Measurements from ENCODE around the gene TRHDE.
A peak's percentile ranks its signal among the peaks of the same experiment; 100 is the strongest.

TRHDE gene

DNA sequence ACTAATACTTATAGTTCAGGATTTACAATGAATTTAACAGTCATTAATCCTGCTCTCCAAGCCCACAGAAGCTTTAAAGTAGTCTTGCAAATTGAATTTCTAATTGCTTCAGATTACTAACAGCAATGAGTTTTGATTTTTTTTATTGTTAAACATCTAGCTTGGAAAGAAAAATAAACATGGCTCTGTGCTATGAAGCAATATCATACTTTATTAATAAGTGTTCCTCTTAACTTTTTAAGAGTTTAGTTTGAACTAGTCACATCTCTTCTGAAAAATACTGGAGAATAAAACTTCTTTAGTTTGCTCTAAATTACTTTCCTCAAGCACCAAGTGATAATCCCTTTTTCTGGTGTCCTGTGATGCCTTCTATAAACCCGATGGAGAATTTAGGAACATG lies 250.2 kb downstream of the TRHDE start:
- DNase-seq = no peak

- no peak for DNase-seq
These were observed 251.6 kb downstream of the TRHDE start for GRCh38 chr12:72523754-72524153.

- DNase-seq = no peak
These were observed 263.2 kb downstream of the TRHDE start for GRCh38 chr12:72535212-72535990.

GRCh38 chr12:72540811-72541210 lies 268.6 kb downstream of the TRHDE start:
- no peak for DNase-seq

- DNase-seq = no peak
These were observed 271.8 kb downstream of the TRHDE start for GRCh38 chr12:72543777-72544467.

DNA sequence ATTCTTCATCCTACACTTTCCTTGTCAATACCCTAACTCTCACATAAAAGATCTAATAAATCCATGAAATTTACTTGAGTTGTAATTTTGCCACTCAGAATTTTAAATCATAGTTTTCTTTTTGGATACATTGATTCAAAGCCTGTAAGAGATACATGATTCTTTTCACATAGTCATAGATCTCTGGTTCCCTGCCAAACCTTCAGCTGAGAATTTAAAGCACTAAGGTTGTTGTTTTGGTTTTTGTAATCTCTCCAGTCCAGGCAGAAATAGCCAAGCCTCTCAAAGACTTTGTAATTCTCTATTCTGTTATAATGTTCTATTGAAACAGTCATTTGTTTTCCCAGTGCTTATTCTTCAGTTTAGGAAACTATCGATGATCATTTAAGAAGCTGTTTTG lies 273.9 kb downstream of the TRHDE start:
- no peak for DNase-seq

- no peak for DNase-seq
These were observed 275.4 kb downstream of the TRHDE start for GRCh38 chr12:72547573-72547972.

- no peak for DNase-seq
These were observed 277.0 kb downstream of the TRHDE start for GRCh38 chr12:72549184-72549583.

DNA sequence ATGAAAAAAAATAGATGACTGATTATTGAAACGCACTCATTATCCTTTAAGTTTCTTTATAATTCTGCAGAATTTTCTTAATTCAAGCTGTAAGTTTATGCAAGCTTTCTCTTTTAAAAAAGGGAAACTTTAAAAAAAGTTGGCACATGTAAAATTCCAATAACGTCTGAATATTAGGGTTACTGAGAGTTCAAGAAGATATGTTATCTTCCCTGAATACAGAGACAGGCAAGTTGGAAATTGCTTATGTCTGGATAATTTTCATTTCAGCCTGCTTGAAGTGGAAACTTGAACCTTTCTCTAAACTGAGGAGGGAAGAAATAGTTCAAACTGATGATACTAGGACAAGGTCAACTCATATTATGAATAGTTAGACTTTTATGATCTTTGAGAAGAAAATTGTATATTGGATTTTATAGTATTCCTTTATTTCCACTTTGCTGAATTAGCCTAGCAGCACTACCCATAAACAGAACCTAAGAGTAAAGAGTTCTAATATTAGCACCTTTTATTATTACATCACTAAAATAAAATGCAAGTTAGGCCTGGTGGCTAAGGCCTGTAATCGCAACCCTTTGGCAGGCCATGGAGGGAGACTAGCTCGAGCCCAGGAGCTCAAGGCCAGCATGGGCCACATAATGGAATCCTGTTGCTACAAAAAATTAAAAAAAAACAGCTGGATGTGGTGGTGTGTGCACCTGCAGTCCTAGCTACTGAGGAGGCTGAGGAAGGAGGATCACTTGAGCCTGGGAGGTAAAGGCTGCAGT lies 288.0 kb downstream of the TRHDE start:
- no peak for DNase-seq

GRCh38 chr12:72570601-72571000 lies 298.4 kb downstream of the TRHDE start:
- DNase-seq = peak; percentile 34

DNA sequence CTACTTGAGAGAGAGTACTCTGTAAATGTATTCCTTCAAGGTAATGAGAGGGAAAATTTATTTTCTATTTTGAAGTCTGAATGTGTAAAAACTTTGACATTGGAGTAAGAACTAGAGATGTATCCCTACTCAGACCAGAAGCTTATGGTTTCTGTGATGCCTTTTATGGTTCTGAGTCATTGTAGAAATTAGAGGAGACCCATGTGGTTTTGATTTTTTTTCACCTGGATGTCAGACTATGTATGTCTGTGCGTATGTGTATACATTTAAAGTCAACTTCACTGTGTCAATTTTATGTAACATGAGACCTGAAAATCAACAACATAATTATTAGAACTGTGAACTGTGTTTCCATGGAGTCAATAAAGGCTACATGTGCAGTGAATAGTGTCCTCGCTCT lies 302.0 kb downstream of the TRHDE start:
- no peak for DNase-seq

- DNase-seq = no peak
These were observed 306.2 kb downstream of the TRHDE start for GRCh38 chr12:72578327-72578726.

DNA sequence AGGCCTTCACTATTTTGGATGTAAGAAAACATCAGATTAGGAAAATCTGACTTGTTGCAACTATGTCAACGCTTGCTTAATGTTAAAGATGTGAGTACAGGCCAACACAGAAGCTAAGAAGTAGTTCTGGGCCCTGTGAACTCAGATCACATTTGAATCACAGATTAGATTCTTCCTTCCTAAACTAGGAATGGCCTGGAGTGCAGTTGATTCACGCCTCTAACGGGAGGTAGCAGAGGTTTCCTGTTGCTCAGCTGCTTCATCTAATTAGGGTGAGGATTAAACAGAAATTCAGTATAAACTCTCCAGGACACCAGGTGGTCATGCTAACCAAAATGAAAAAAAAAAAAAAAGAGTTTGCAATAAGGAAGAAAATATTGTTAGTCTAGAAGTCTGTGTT lies 314.3 kb downstream of the TRHDE start:
- no peak for DNase-seq

- DNase-seq = no peak
These were observed 330.4 kb downstream of the TRHDE start for GRCh38 chr12:72602581-72602980.

DNA sequence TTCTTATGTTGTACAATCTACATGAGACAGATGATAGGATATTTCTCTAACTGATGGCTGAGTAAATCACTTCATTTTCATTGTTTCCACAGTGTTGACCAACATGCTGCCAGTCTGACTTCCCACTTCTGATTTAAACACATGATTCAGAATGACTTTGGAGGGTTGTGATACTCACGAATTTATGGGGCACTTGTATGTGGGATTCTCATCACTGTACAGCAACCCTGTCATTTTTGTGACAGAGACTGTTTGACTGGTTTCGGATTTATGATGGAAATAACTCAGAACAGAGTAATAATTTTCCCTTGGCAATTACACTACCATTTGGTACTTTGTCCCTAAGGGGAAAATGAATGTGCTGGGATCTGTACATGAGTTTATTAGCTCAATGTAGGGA lies 333.8 kb downstream of the TRHDE start:
- no peak for DNase-seq

GRCh38 chr12:72610342-72610741 lies 338.2 kb downstream of the TRHDE start:
- no peak for DNase-seq

GRCh38 chr12:72610854-72611358 lies 338.7 kb downstream of the TRHDE start:
- no peak for DNase-seq

DNA sequence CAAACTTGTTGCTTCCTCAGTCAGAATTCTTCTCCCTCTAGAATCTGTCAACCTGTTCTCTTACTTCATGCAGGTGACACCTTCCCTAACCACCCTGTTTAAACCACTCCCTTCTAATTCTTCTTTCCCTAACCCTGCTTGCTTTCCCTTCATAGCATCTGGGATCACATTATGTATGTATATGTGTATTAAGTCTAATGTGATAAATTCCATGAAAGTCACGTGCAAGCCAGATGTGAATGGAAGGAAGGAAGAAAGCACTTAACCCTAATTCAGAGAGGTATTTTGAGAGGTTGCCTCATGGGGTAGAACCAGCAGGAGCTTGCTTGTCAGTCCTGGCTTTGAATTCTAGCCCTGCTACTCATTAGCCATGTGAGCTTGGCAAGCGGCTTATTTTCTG lies 340.0 kb downstream of the TRHDE start:
- no peak for DNase-seq

- DNase-seq = no peak
These were observed 346.6 kb downstream of the TRHDE start for GRCh38 chr12:72618764-72619163.

GRCh38 chr12:72622556-72622955 lies 350.4 kb downstream of the TRHDE start:
- DNase-seq = no peak

DNA sequence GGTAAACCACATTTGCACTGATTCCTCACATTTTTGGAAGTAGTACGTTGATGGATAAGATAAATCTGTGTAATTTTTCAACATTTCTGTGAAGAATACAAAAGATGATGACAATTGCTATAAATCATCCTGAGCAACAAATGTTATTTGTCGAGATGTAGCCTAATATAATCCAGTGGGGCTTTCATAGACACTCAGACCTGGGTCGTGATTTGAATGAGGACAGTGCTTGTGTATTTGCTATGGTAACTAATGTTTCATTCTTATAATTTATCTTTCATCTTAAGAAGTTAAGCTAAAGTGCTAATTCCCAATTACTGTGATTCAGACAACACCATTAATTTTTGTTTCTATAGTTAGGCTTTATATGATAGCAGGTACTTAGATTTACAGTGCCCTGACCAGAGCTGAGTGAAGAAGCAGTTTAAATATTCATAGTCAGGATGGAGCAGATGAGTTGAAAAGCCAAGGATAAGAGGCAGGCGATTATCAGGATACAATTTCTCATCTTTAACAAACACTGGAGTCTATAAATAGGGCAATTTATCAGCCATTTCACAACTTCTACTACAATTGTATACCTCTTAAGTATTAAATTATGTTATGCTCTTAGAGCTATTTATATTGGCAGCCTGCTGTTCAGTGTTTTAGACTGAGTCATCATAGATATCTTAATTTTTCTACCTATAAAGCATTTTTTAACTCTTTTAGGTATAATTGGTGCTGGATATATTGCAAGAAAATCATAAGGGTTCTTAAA lies 359.9 kb downstream of the TRHDE start:
- no peak for DNase-seq

GRCh38 chr12:72642706-72643105 lies 370.5 kb downstream of the TRHDE start:
- DNase-seq = no peak

DNA sequence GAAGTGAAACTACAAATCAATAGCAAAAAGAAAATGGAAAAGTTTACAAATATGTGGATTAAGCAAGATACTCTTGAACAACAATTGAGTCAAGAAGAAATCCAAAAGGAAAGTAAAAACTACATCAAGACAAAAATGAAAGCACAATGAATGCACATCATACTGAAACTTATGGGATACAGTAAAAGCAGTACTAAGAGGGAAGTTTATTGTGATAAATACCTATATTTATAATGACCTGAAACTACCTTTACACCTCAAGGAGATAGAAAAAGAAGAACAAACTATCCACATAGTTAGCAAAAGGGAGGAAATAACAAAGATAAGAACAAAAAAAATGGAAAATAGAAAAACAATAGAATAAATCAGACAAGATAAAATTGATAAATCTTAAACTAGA lies 375.0 kb downstream of the TRHDE start:
- DNase-seq = peak; percentile 18

Data from inflammatory macrophage treated with lipopolysaccharide for 4 hours (primary cell).